BJ (cell line): ENCODE measurements around the gene HRH1. TPM values are rescaled to one million over a fixed set of nuclear protein-coding genes. Genes with fewer than 3 reads are reported as not detected.
A peak's percentile ranks its signal among the peaks of the same experiment; 100 is the strongest.

Source experiments
- CTCF ChIA-PET: fragments of 350-600 bp; formaldehyde crosslinking; extraction: SDS; loops from one replicate; lab custom pipeline; 2021; ENCODE audit warnings: antibody characterized with exemption, inconsistent platforms; lab: Yijun Ruan, JAX
- POLR2A ChIA-PET: fragments of 300-600 bp; sonication (Branson Sonifier 250); formaldehyde crosslinking; extraction: SDS; loops from one replicate; lab custom pipeline; 2021; ENCODE audit warnings: antibody characterized with exemption; lab: Charles Lee
- DNase-seq: peaks from one replicate; pipeline ENCODE4 v3.0.0-alpha.2; 2011; ENCODE audit warnings: low read depth
- H3K27me3 ChIP-seq: 2 replicates; pipeline ENCODE4 v1.6.0; 2011; ENCODE audit warnings: low read length; ENCODE audit not compliant: control insufficient read depth, insufficient read depth
- H3K36me3 ChIP-seq: 2 replicates; pipeline ENCODE4 v1.5.1; 2011; ENCODE audit warnings: low read length; ENCODE audit not compliant: control insufficient read depth, insufficient read depth
- H3K4me3 ChIP-seq: 2 replicates; pipeline ENCODE4 v1.5.1; 2011; ENCODE audit warnings: low read depth, mild to moderate bottlenecking, control low read depth, low read length
- CTCF ChIP-seq: IDR thresholded peaks from 2 replicates; pipeline ENCODE4 v1.5.1; 2011; ENCODE audit warnings: low read depth, mild to moderate bottlenecking, control low read depth, inconsistent platforms, low read length, moderate library complexity; ENCODE audit not compliant: insufficient read depth
- polyA plus RNA-seq: library from polyadenylated mRNA; depleted of rRNA; stranded (reverse); fragments of >200 nt; gene quantifications from 2 replicates; pipeline ENCODE4 v1.2.3, GENCODE V29; 2011

HRH1 gene
- polyA plus RNA-seq, 1 experiment = 8.8 TPM

- no peak for DNase-seq
- ChIA-PET POLR2A (no interaction called here), CTCF (interaction anchor here (1.7 to 3.0 kb wide), 2 partner anchors 13 to 50 kb away, joined by 4 to 13 read pairs; partner anchors contain the start of gene ATG7)
- H3K27me3 ChIP-seq = no peaks in the 10 kb centered on the region
- TF ChIP-seq CTCF = no peak
- H3K4me3 ChIP-seq = no peak overlapping the region
- H3K36me3 ChIP-seq = peaks cover 2% of the 10 kb centered on the region; the same call in 1 of the 2 replicates
Observed at GRCh38 chr3:11285471-11285870, 131.2 kb downstream of the HRH1 start.

GRCh38 chr3:11287404-11287803 is 133.1 kb downstream of the HRH1 start:
- TF ChIP-seq CTCF = no peak
- no peak for DNase-seq
- Histone ChIP-seq H3K27me3 (no peaks in the 10 kb centered on the region), H3K36me3 (peaks cover 2% of the 10 kb centered on the region), H3K4me3 (no peak overlapping the region)
- POLR2A ChIA-PET = interaction anchor here (1.3 kb wide), 1 partner anchor 15 kb away, joined by 6 read pairs; the partner anchor contains the start of gene ATG7
- CTCF ChIA-PET = interaction anchor here (1.0 to 2.8 kb wide), 5 partner anchors 9 to 132 kb away, joined by 3 to 13 read pairs (median 5); partner anchors contain the start of genes ATG7 and HRH1

GRCh38 chr3:11288021-11288491 is 133.8 kb downstream of the HRH1 start:
- CTCF ChIA-PET = interaction anchor here (1.0 to 2.8 kb wide), 7 partner anchors 9 to 132 kb away, joined by 3 to 13 read pairs (median 4); partner anchors contain the start of genes ATG7 and HRH1

GRCh38 chr3:11288786-11289637 is 134.7 kb downstream of the HRH1 start:
- Histone ChIP-seq H3K36me3 (no peaks in the 10 kb centered on the region; the same call in none of the 2 replicates), H3K27me3 (no peaks in the 10 kb centered on the region), H3K4me3 (no peak overlapping the region)
- ChIA-PET POLR2A (no interaction called here), CTCF (interaction anchor here (1.0 to 2.8 kb wide), 8 partner anchors 8 to 229 kb away, joined by 3 to 13 read pairs (median 4); partner anchors contain the start of genes ATG7 and HRH1)
- DNase-seq = peak; percentile 84
- no peak for TF ChIP-seq CTCF

More at GRCh38 chr3:11288021-11288491, 133.8 kb downstream of the HRH1 start:
- POLR2A ChIA-PET = interaction anchor here (1.3 kb wide), 1 partner anchor 16 kb away, joined by 6 read pairs; the partner anchor contains the start of gene ATG7
- H3K27me3 ChIP-seq = no peaks in the 10 kb centered on the region
- DNase-seq = peak; percentile 44
- no peak for TF ChIP-seq CTCF
- no peak overlapping the region for H3K4me3 ChIP-seq
- peaks cover 1% of the 10 kb centered on the region for H3K36me3 ChIP-seq

- Histone ChIP-seq H3K36me3 (no peaks in the 10 kb centered on the region; the same call in none of the 2 replicates), H3K27me3 (no peaks in the 10 kb centered on the region), H3K4me3 (no peak overlapping the region)
- ChIA-PET POLR2A (no interaction called here), CTCF (interaction anchor here (1.1 to 2.8 kb wide), 4 partner anchors 15 to 230 kb away, joined by 3 to 13 read pairs (median 3); partner anchors contain the start of gene HRH1)
- no peak for TF ChIP-seq CTCF
- DNase-seq = no peak
Observed at GRCh38 chr3:11289864-11290263, 135.6 kb downstream of the HRH1 start.
